ENCODE data around the gene ADSL.

DNA sequence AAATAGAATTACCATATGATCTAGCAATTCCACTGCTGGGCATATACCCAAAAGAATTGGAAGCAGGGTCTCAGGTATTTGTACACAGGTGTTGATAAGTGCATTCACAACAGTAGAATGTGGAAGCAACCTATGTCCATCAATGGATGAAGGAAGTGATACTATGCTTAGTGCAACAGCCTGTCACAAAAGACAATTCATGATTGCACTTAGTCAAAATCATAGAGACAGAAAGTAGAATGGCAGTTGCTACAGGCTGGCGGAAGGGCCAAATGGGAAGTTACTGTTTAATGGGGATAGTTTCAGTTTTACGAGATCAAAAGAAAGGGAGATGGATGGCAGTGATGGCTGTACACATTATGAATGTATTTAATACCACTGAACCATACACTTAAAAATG is 66.1 kb downstream of the ADSL start:
- TF ChIP-seq EP300 (IDR thresholded peaks at IDR 0.05) (no peak), POLR2A (IDR thresholded peaks at IDR 0.05) (no peak)
